Stomach smooth muscle (tissue), 2 donors: ENCODE results near the gene WFDC12.

ENCODE experiments used
- H3K27ac ChIP-seq: one replicate; pipeline ENCODE4 v1.7.0; 2013; ENCODE audit warnings: mild to moderate bottlenecking, low read length, inconsistent platforms
- H3K27me3 ChIP-seq, 2 donors: one replicate each; pipeline ENCODE4 v1.7.0; 2013; ENCODE audit warnings: low read length in 2 of 2; ENCODE audit not compliant: insufficient read depth in 2 of 2, control insufficient read depth in 1 of 2
- H3K36me3 ChIP-seq, 2 donors: one replicate each; pipeline ENCODE4 v1.7.0; 2013; ENCODE audit warnings: low read length in 2 of 2; ENCODE audit not compliant: control insufficient read depth in 2 of 2, insufficient read depth in 2 of 2
- H3K4me1 ChIP-seq: one replicate; pipeline ENCODE4 v1.7.0; 2013; ENCODE audit warnings: low read length; ENCODE audit not compliant: control insufficient read depth, insufficient read depth
- H3K4me3 ChIP-seq, 2 donors: one replicate each; pipeline ENCODE4 v1.7.0; 2013; ENCODE audit warnings: low read length in 2 of 2
- H3K9ac ChIP-seq, 2 donors: one replicate each; pipeline ENCODE4 v1.7.0; 2013; ENCODE audit warnings: low read length in 2 of 2, mild to moderate bottlenecking in 1 of 2
- H3K9me3 ChIP-seq, 2 donors: one replicate each; pipeline ENCODE4 v1.7.0; 2013; ENCODE audit warnings: low read length in 2 of 2; ENCODE audit not compliant: control insufficient read depth in 2 of 2
- donor health status: healthy.
- donor health status: Pancreatic carcinoma.

The WFDC12 gene

DNA sequence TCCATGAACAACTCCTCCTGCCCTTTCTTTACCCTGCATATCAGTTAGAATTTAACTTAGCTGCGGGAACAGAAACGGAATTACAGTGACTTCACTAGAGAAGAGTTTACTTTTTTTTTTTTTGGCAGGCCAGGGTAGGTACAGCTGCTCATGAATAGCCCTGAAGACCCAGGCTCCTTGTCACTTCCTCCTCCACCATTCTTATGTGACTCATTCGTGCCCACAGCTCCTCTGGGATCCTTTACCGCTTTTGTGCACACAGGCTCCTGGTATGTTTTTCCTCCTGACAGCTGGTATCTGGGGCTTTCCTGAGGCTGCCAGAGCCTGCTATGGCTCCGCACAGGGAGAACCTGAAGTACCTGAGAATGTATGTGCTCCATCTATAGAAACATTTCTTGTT is 19.5 kb downstream of the WFDC12 start:
- H3K4me1 ChIP-seq = no peaks in the 10 kb centered on the region
- no peak overlapping the region for H3K27ac ChIP-seq
- peaks cover 17% of the 10 kb centered on the region in 2 donors for H3K27me3 ChIP-seq
- no peak overlapping the region for H3K4me3 ChIP-seq
- H3K9me3 ChIP-seq = no peaks in the 10 kb centered on the region
- no peaks in the 10 kb centered on the region for H3K36me3 ChIP-seq
- H3K9ac ChIP-seq = no peak overlapping the region

DNA sequence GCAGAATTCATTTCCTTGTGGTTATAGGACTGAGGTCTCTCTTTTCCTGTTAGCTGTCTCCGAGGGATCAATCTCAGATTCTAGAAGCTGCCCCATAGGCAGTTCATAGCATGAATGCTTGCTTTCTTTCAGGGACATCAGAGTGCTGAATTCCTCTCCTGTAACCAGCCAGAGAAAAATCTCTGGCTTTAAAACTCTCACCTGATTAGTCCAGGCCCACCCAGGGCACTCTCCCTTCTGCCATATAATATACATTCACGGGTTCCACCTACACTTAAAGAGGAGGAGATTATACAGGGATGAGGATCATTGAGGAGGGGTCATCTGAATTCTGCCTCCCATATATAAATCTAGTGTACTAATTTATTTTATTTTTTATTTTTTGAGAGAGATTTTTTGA is 21.2 kb downstream of the WFDC12 start:
- Histone ChIP-seq H3K27me3 (peaks cover 29 to 30% of the 10 kb centered on the region in 2 donors), H3K4me3 (no peak overlapping the region), H3K36me3 (no peaks in the 10 kb centered on the region), H3K9me3 (no peaks in the 10 kb centered on the region), H3K27ac (no peak overlapping the region), H3K4me1 (peaks cover 3% of the 10 kb centered on the region), H3K9ac (no peak overlapping the region)

GRCh38 chr20:45101333-45101850 is 22.9 kb downstream of the WFDC12 start:
- no peaks in the 10 kb centered on the region for H3K36me3 ChIP-seq
- H3K9me3 ChIP-seq = no peaks in the 10 kb centered on the region
- H3K27me3 ChIP-seq = peaks cover 40 to 46% of the 10 kb centered on the region in 2 donors
- H3K27ac ChIP-seq = no peak overlapping the region
- H3K4me1 ChIP-seq = peaks cover 8% of the 10 kb centered on the region
- H3K9ac ChIP-seq = no peak overlapping the region
- H3K4me3 ChIP-seq = no peak overlapping the region

DNA sequence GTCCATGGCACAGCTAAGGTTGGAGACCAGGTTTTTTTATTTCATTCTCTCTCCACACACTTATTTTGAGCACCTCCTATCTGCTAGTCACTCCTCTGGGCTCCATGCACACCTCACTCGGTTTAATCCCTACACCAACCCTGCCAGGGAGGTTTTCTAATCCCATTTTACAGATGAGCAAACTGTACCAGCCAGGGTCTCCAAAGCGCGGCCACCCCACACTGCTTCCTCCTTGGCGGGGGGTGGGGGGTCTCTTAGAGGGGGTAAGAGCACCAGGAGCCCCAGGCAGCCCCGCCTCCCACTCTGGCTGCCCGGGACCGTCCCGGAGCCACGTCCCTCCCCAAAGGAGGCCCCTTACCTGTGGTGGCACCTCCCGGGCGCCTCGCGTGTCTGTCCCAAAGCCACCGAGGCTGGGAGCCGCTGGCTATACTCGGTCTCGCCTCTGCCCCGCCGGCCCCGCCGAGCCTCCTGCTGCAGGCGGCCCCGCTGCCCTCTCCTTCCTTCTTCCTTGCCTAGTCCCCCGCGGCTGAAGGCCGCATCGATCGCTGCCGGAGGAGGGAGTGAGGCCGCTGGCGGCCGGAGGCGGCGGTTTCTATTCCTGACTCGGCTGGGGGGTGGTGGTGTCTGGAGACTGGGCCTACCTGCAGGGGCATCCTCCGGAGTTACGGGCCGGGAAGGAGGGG is 23.6 kb downstream of the WFDC12 start, which contains the start of gene KCNS1:
Gene KCNS1 (minus strand): TSS at position 565 of the 683 bp plus-strand sequence. CDS start 1,891 bp downstream, outside the sequence.
- Histone ChIP-seq H3K27ac (no peak within 1 kb of the TSS), H3K9me3 (no peaks in the 10 kb centered on the region), H3K27me3 (peaks cover 45 to 51% of the 10 kb centered on the region in 2 donors), H3K4me1 (peaks cover 8% of the 10 kb centered on the region), H3K9ac (no peak within 1 kb of the TSS), H3K36me3 (no peaks in the 10 kb centered on the region), H3K4me3 (no peak within 1 kb of the TSS)

DNA sequence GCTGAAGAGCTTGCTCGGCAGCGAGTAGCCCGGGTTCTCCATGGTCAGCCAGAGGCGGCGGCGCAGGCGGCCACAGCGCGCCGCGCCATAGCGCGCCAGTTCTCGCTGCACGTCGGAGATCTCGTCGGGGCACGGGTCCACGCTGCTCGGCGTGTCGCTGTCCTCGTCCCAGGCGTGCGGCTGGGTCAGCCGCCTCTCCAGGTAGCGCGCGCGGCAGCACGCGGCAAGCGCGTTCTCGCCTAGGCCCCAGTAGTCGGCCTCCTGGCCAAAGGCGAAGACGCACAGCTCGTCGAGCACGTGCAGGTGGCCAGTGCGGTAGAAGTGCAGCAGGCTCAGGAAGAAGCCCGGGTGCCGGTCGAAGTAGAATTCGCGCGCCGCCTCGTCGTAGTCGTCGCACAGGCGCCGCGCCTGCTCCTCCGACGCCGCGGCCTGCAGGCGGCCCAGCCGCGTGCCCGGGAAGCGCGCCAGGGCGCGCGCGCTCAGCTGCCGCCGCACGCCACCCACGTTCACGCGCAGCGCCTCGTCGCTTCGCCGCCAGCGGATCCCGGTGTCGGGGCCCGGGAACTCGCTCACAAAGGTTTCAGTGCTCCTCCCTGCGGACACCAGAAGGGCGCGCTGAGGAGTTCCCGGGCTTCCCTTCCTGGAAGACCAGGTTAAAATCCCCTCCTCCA is 26.0 kb downstream of the WFDC12 start:
- H3K9ac ChIP-seq = no peak overlapping the region
- peak overlapping the region in 1 of 2 donors; percentile 29 for H3K4me3 ChIP-seq
- H3K4me1 ChIP-seq = peaks cover 8% of the 10 kb centered on the region
- H3K36me3 ChIP-seq = no peaks in the 10 kb centered on the region
- no peak overlapping the region for H3K27ac ChIP-seq
- peaks cover 45 to 51% of the 10 kb centered on the region in 2 donors for H3K27me3 ChIP-seq
- H3K9me3 ChIP-seq = no peaks in the 10 kb centered on the region

GRCh38 chr20:45097485-45098102 is 26.7 kb downstream of the WFDC12 start:
- H3K36me3 ChIP-seq = no peaks in the 10 kb centered on the region
- H3K27ac ChIP-seq = no peak overlapping the region
- peak overlapping the region in 1 of 2 donors; percentile 29 for H3K4me3 ChIP-seq
- H3K9me3 ChIP-seq = no peaks in the 10 kb centered on the region
- H3K9ac ChIP-seq = no peak overlapping the region
- H3K4me1 ChIP-seq = peaks cover 8% of the 10 kb centered on the region
- peaks cover 45 to 51% of the 10 kb centered on the region in 2 donors for H3K27me3 ChIP-seq

DNA sequence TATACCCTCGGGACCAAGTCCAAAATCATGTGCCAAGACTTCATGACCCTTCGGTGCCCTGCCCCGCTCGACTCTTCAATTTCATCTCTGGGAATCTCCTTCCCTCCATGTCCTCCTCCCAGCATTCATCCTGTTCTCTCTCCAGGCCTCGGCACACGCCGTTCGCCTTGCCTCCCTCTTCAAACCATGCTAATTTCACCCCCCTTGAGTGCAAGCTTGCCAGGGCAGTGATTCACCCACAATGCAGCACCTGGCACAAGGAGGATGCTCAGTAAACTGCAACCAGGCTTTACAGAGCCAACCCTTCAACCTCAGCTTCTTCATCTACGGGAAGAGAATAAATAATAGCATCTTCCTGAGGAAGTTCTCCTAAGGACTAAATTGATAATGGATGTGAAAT is 27.5 kb downstream of the WFDC12 start:
- Histone ChIP-seq H3K9ac (no peak overlapping the region), H3K9me3 (no peaks in the 10 kb centered on the region), H3K27me3 (peaks cover 45 to 51% of the 10 kb centered on the region in 2 donors)

DNA sequence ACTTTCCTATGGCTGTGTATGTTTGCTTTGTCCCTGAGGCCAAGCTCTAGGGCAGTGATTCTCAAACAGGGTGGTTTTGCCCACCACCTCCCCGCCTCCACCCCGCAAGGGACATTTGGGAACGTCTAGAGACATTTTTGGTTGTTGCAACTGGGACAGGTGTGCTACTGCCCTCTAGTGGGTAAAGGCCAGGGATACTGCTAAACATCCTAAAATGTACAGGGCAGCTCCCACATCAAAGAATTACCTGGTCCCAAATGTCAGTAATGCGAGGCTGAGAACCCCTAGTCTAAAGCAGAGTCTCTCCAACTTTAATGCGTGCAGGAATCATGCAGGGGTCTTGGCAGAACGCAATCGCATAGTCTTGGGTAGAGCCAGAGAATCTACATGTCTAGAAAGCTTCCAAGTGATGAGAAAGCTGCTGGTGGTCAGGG is 28.4 kb downstream of the WFDC12 start:
- H3K4me3 ChIP-seq = no peak overlapping the region
- no peak overlapping the region for H3K9ac ChIP-seq
- H3K4me1 ChIP-seq = peaks cover 8% of the 10 kb centered on the region
- H3K36me3 ChIP-seq = no peaks in the 10 kb centered on the region
- no peaks in the 10 kb centered on the region for H3K9me3 ChIP-seq
- peaks cover 39 to 43% of the 10 kb centered on the region in 2 donors for H3K27me3 ChIP-seq
- H3K27ac ChIP-seq = no peak overlapping the region

More for the DNA sequence above, 27.5 kb downstream of the WFDC12 start:
- H3K36me3 ChIP-seq = no peaks in the 10 kb centered on the region
- no peak overlapping the region for H3K4me3 ChIP-seq
- no peak overlapping the region for H3K27ac ChIP-seq
- H3K4me1 ChIP-seq = peaks cover 8% of the 10 kb centered on the region

DNA sequence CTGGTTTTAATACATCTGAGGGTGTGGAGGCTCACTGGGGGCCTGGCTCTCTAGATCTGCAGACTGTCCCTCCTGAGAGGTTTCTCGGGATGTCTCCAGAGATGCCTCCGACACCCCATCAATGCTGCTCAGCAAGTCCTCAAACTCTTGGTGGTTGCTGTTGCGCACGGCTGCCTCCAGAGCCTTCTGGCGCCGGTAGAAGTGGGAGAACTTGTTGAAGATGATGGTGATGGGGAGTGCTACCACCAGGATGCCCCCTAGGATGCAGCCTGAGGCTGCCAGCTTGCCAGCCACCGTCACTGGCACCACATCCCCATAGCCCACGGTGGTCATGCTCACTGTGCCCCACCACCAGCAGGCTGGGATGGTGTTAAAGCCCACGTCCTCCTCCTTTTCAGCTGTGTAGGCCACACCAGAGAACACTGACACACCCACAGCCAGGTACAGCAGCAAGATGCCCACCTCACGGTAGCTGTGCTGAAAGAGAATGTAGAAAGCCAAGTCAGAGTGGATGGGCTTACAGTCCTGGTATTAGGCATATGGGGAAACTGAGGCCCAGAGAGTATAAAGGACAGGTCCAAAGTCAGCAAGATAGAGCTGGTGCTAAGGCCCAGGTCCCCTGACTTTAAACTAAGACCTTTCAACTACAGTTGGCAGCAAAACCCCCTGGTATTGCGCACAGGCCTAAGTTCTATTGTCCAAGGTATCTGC is 29.2 kb downstream of the WFDC12 start:
- Histone ChIP-seq H3K27ac (no peak overlapping the region), H3K27me3 (peaks cover 35% of the 10 kb centered on the region in 2 donors), H3K9me3 (no peaks in the 10 kb centered on the region), H3K4me1 (peaks cover 8% of the 10 kb centered on the region), H3K9ac (no peak overlapping the region), H3K4me3 (no peak overlapping the region), H3K36me3 (no peaks in the 10 kb centered on the region)

GRCh38 chr20:45094201-45094600 is 30.1 kb downstream of the WFDC12 start:
- Histone ChIP-seq H3K4me1 (peaks cover 8% of the 10 kb centered on the region), H3K27me3 (peaks cover 28 to 33% of the 10 kb centered on the region in 2 donors), H3K36me3 (no peaks in the 10 kb centered on the region), H3K9me3 (no peaks in the 10 kb centered on the region), H3K27ac (no peak overlapping the region), H3K9ac (no peak overlapping the region), H3K4me3 (no peak overlapping the region)
